Peyer's patch (tissue), 4 donors: ENCODE results near the gene LRP1-AS. TPM values are rescaled to one million over a fixed set of nuclear protein-coding genes. Genes with fewer than 3 reads are reported as not detected.

Experiments
- DNase-seq, 3 donors: peaks; one replicate each; pipeline ENCODE4 v3.0.0-alpha.2; 2017 to 2019
- H3K27ac ChIP-seq, 4 donors: fragments of 200-600 bp; sonication (generic); one replicate each; pipeline ENCODE4 v1.5.1; 2016 to 2019
- H3K27me3 ChIP-seq, 2 donors: fragments of 200-600 bp; sonication (generic); one replicate each; pipeline ENCODE4 v1.5.1; 2019
- H3K36me3 ChIP-seq, 3 donors: fragments of 200-600 bp; sonication (generic); one replicate each; pipeline ENCODE4 v1.5.1; 2016 to 2019
- H3K4me1 ChIP-seq, 4 donors: fragments of 200-600 bp; sonication (generic); one replicate each; pipeline ENCODE4 v1.5.1; 2016 to 2019
- H3K4me3 ChIP-seq, 4 donors: fragments of 200-600 bp; sonication (generic); 1 replicate in 3 of 4; 2 replicates in 1 of 4; pipeline ENCODE4 v1.5.1; 2016 to 2019; ENCODE audit warnings: mild to moderate bottlenecking in 1 of 4
- H3K9me3 ChIP-seq, 4 donors: fragments of 200-600 bp; sonication (generic); one replicate each; pipeline ENCODE4 v1.5.1; 2016 to 2019; ENCODE audit warnings: mild to moderate bottlenecking in 1 of 4
- POLR2A ChIP-seq, 2 donors: fragments of 450-650 bp; IDR thresholded peaks; one replicate each; pipeline ENCODE4 v1.5.1; 2017; ENCODE audit warnings: antibody characterized with exemption in 2 of 2, mild to moderate bottlenecking in 2 of 2, moderate library complexity in 2 of 2
- total RNA-seq, 4 donors: library from RNA; depleted of rRNA; stranded (reverse); fragments of >200 nt; gene quantifications; one replicate each; pipeline ENCODE4 v1.1.0, GENCODE V29; 2016
- TF ChIP-seq, protein P1 (sequence below), 6 experiments: fragments of 450-650 bp in 4 of 6; fragments of 200-600 bp in 2 of 6; sonication (generic) in 1 of 6; IDR thresholded peaks; one replicate each; pipeline ENCODE4 v1.5.1; 2017 to 2019; ENCODE audit warnings: antibody characterized with exemption in 6 of 6, mild to moderate bottlenecking in 3 of 6, moderate library complexity in 1 of 6

LRP1-AS gene
- total RNA-seq, 4 donors from 2014 or later: not detected

- peak overlapping the region in 1 of 4 donors; percentile 65 for H3K27ac ChIP-seq
- TF ChIP-seq, protein P1, sequence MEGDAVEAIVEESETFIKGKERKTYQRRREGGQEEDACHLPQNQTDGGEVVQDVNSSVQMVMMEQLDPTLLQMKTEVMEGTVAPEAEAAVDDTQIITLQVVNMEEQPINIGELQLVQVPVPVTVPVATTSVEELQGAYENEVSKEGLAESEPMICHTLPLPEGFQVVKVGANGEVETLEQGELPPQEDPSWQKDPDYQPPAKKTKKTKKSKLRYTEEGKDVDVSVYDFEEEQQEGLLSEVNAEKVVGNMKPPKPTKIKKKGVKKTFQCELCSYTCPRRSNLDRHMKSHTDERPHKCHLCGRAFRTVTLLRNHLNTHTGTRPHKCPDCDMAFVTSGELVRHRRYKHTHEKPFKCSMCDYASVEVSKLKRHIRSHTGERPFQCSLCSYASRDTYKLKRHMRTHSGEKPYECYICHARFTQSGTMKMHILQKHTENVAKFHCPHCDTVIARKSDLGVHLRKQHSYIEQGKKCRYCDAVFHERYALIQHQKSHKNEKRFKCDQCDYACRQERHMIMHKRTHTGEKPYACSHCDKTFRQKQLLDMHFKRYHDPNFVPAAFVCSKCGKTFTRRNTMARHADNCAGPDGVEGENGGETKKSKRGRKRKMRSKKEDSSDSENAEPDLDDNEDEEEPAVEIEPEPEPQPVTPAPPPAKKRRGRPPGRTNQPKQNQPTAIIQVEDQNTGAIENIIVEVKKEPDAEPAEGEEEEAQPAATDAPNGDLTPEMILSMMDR (IDR thresholded peaks at IDR 0.05): no peak
- TF ChIP-seq POLR2A (IDR thresholded peaks at IDR 0.05): no peak
- peaks cover 0 to 72% (median 5%) of the 10 kb centered on the region in 4 donors for H3K4me1 ChIP-seq
- no peaks in the 10 kb centered on the region for H3K9me3 ChIP-seq
- H3K4me3 ChIP-seq: no peak overlapping the region
- no peak for DNase-seq
- no peaks in the 10 kb centered on the region for H3K27me3 ChIP-seq
- H3K36me3 ChIP-seq: peaks cover 0 to 67% (median 0%) of the 10 kb centered on the region in 3 donors
Measured at GRCh38 chr12:57105011-57105753, 42.2 kb downstream of the LRP1-AS start.

DNA sequence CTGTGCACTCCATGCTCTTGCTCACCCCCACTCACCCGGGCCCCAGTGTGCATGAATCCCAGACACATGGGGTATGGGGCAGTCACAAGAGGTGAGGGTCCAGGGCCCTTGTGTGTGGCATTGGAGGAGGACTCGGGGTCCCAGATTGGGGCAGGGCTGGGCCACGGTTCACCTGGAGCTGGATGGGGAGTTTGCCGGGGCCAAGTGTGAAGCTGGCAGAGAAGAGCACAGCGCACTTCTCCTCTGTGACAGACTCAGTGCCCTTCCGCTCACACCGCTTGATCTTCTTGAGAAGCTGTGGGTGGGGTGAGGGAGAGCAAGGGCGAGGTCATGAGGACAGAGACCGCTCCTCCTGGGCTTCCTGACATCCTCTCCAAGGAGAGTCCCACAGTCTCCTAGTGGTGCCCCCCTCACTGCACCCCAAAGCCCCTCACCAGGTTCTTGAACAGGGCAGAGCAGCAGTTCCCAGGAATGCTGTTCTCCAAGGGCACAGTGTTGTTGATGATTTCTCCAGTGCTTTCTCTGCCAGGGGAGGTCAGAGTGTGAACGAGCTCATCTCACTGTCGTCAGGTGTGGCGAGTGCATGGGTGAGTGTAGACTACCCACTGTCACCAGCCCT, 43.0 kb downstream of the LRP1-AS start:
- DNase-seq: no peak
- H3K4me1 ChIP-seq: peaks cover 0 to 66% (median 1%) of the 10 kb centered on the region in 4 donors
- H3K4me3 ChIP-seq: no peak overlapping the region
- no peaks in the 10 kb centered on the region for H3K27me3 ChIP-seq
- H3K9me3 ChIP-seq: no peaks in the 10 kb centered on the region
- peak overlapping the region in 1 of 4 donors; percentile 0 for H3K27ac ChIP-seq
- TF ChIP-seq, protein P1 (IDR thresholded peaks at IDR 0.05): no peak
- TF ChIP-seq POLR2A (IDR thresholded peaks at IDR 0.05): no peak
- peaks cover 0 to 75% (median 0%) of the 10 kb centered on the region in 3 donors for H3K36me3 ChIP-seq

DNA sequence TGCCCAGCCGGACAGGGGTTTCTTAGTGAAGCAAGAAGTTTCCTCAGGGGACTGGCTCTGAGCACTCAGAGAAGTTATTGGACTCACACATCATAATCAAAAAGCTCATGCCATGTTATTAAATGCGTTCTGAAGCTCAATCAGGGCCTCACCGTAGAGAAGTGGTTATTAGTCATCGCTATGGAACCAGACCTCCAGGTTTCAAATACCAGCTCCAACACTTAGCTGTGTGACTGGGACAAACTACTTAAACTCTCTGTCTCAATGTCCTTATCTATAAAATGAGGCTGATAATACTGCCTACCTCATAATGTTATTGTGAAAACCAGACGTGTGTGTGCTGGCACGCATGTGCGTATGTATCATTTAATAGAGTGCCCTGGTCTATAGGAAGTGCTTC, 43.6 kb downstream of the LRP1-AS start:
- DNase-seq: no peak
- no peaks in the 10 kb centered on the region for H3K9me3 ChIP-seq
- H3K4me3 ChIP-seq: no peak overlapping the region
- TF ChIP-seq, protein P1 (IDR thresholded peaks at IDR 0.05): no peak
- no peak for TF ChIP-seq POLR2A (IDR thresholded peaks at IDR 0.05)
- no peaks in the 10 kb centered on the region for H3K27me3 ChIP-seq
- H3K27ac ChIP-seq: peak overlapping the region in 1 of 4 donors; percentile 0
- H3K36me3 ChIP-seq: peaks cover 0 to 80% (median 0%) of the 10 kb centered on the region in 3 donors
- peaks cover 0 to 61% (median 0%) of the 10 kb centered on the region in 4 donors for H3K4me1 ChIP-seq

DNA sequence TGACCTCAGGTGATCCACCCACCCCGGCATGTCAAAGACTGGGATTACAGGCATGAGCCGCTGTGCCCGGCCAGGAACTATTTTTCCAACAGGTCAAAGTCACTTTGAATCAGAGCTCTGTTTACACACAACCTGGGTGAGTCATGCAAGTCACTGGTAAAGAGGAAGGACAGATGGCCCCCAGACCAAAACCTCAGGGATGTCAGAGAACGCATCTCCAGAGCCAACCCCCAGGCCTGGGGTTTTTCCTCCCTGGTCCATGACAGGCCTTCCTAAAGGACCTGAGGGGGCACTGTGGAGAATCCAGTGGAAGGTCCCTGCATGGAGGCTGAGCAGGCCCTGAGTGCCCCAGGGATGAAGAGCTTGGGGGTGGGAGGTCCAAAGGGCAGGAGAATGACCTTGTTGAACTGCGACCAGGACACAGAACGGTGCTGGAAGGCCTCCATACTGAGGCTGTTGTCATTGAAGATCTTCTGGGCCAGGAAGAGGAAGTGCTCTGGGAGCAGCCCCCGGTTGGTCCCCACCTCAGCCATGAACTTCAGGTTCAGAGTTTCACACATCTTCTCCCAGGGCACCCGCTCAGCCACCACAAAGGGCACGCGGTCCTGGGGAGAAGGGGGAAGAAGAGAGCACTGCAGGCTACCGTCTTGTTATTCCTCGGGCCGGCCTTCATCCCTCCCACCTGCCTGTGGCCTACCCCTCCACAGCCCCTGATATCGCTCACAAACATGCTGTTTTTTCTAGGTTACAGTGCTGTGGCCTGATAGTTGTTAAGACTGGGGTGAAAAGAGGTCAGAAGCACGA, 45.3 kb downstream of the LRP1-AS start:
- Histone ChIP-seq H3K9me3 (no peaks in the 10 kb centered on the region), H3K4me3 (no peak overlapping the region), H3K27me3 (no peaks in the 10 kb centered on the region), H3K4me1 (peaks cover 0 to 43% (median 0%) of the 10 kb centered on the region in 4 donors), H3K36me3 (peaks cover 0 to 83% (median 0%) of the 10 kb centered on the region in 3 donors), H3K27ac (peak overlapping the region in 3 of 4 donors; percentile 39 to 86 (median 75))
- TF ChIP-seq, protein P1 (IDR thresholded peaks at IDR 0.05): no peak
- no peak for TF ChIP-seq POLR2A (IDR thresholded peaks at IDR 0.05)
- DNase-seq: peak in 2 of 3 donors; percentile 77 to 80

DNA sequence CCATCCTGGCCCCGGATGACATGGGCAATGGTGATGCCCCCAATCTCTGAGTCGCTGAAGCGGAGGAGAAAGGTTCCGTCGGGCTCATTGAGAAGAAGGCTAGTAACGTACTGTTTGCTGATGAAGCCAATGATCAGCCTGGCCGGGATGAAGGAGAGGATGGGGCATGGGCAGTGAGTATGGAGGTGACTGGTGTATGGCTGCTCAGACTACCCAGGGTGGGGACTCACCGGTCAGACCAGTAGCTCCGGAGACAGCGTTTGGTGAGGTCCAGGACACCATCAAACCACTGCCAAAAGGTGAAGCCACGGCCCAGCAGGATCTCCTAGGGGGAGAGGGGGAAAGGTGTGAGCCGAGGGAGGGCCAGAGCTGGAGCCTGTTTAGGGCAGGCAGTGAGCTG, 47.7 kb downstream of the LRP1-AS start:
- TF ChIP-seq, protein P1 (IDR thresholded peaks at IDR 0.05): no peak
- TF ChIP-seq POLR2A (IDR thresholded peaks at IDR 0.05): no peak
- DNase-seq: no peak
- Histone ChIP-seq H3K4me3 (no peak overlapping the region), H3K27ac (no peak overlapping the region), H3K9me3 (no peaks in the 10 kb centered on the region), H3K4me1 (peaks cover 0 to 38% (median 0%) of the 10 kb centered on the region in 4 donors), H3K27me3 (no peaks in the 10 kb centered on the region), H3K36me3 (peaks cover 0 to 83% (median 0%) of the 10 kb centered on the region in 3 donors)
